CD4-positive, alpha-beta T cell treated with Interleukin-6 for 4 hours (primary cell): ENCODE measurements around the gene LIX1.
"Not testable (repeated sequence)": the region's sequence is repeated elsewhere in the genome, so short reads cannot be mapped to it uniquely, and the experiment has no call there.

Source experiments
- DNase-seq: peaks from one replicate; pipeline ENCODE4 v3.0.0-alpha.2; 2020; ENCODE audit warnings: mixed read lengths

Gene LIX1

DNA sequence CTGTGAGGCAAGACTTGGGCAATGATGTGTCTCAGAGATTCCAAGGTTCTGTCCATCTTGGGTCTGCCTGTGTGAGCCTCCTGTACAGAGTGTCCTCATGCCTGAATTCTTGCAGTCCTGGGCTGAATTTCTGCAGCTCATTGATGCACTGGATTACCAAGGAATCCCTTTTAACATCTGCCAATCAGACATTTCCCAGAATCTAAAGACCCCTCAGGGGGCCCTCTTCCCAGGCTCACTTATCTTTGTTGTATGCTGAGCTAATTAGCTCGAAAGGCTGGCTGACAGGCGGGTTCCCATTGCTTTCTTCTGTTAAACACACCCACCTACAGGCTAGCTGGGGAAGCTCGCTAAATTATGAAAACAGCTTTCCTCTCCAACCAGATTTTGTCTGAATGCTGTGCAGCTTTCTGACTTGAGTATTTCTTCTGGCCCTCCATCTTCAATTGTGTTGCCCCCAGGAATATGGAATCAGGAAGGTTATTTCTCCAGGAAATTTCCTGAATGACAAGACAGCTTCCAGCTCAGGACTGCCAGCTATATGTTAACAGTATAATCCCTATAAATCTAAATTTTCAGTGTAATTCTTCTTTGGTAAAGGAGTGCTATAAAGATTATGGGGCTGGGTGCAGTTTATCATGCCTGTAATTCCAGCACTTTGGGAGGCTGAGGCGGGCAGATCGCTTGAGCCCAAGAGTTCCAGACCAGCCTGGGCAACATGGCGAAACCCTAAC, at the start of gene LIX1:
Gene LIX1, minus strand, starts transcription at position 91 of the 734 bp plus-strand sequence. Its CDS starts 35 bp downstream, at position 56.
- peak; percentile 14 for DNase-seq

DNA sequence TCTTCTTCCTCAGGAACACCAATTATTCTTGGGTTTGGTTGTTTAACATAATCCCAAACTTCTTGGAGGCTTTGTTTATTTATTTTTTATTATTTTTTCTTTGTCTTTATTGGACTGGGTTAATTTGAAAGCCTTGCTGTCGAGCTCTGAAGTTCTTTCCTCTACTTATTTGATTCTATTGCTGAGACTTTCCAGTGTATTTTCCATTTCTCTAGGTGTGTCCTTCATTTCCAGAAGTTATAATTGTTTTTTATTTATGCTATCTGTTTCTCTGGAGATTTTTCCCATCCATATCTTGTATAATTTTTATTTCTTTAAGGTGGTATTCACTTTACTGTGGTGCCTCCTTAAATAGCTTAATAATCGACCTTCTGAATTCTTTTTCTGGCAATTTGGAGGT, 49.5 kb upstream of the LIX1 start:
- no peak for DNase-seq

DNA sequence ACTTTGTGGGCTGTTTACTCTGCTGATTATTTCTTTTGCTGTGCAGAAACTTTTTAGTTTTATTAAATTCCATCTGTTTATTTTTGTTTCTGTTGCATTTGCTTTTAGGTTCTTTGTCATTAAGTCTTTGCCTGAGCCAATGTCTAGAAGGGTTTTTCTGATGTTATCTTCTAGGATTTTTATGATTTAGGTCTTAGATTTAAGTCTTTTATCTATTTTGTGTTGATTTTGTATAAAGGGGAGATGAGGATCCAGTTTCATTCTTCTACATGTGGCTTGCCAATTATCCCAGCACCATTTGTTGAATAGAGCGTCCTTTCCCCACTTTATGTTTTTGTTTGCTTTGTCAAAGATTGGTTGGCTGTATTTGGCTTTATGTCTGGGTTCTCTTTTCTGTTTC, 47.1 kb upstream of the LIX1 start:
- DNase-seq = not testable (repeated sequence)

DNA sequence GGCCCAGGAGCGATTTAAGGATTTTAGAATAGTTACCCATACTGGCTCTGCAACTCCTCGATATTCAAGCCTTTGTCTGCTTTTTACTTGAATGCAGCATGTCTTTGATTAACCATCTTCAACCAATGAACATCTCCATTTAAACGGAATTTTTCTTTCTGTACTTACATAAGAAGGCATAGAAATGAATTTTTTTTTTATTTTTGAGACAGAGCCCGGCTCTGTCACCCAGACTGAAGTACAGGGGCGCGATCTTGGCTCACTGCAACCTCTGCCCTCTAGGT, 41.5 kb upstream of the LIX1 start:
- no peak for DNase-seq

DNA sequence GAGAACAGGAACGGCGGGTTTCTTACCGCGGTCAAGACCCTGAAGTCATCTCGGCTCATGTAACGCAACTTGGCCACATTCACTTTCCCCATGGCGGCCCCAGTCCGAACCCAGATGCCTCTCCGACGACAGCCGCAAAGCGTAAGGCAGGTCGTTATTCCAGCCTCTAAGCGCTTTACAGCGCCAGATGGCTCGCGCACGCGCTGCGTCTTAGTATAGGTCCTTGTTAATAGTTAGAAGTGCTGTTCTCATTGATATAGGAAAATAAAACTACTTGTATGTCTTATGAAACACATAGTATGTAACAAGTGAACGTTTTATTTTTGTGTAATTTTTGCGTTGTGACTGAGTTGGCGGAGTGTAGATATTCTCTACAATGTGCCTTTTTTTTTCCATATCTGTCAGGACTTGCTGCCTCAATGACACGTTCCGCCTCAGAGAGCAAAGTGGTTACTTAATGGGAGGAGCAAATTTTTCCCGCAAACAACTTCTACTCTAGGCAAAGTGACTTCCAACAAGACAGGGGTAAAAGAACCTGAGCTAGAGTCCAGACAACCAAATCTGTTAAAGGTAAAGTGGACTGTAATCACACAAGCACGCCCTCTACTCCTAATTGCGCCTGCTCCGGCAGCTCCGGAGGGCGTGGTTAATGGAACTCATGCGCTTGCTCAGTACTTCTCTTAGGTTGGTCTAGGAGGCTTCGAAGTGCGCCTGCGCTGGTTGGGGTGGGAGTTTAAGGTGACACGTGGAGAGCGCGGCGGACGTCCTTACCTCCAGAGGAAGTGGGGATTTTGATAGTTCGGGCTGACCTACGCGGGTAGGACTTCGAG, 40.9 kb upstream of the LIX1 start, which contains the start of gene RIOK2:
Gene RIOK2, minus strand, starts transcription at position 148 of the 830 bp plus-strand sequence. Its CDS starts 56 bp downstream, at position 92.
- peak; percentile 97 for DNase-seq

DNA sequence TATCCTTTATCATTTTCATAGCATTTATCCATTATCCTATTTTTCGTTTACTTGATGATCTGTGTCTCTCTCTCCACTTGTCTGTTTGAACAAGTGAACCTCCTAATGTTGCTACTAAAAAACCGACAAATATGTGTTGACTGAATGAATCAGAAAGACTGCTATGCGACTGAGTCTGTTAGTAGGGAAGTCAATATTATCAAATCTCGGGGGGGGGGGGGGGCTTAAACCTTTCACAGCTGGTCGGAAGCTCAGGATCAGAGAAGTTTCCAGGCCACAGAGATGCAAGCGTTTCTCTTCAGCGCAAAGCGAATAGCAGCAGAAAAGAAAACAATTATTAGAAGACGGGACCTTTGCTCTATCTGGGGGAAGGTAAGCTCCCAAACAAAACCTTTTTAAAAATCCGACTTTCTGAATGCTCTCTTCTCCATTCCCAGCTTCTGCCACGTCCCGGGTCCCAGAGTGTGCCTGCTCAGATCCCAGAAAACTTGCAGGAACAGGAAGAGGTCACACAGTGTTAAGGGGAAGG, 40.2 kb upstream of the LIX1 start:
- peak; percentile 39 for DNase-seq

DNA sequence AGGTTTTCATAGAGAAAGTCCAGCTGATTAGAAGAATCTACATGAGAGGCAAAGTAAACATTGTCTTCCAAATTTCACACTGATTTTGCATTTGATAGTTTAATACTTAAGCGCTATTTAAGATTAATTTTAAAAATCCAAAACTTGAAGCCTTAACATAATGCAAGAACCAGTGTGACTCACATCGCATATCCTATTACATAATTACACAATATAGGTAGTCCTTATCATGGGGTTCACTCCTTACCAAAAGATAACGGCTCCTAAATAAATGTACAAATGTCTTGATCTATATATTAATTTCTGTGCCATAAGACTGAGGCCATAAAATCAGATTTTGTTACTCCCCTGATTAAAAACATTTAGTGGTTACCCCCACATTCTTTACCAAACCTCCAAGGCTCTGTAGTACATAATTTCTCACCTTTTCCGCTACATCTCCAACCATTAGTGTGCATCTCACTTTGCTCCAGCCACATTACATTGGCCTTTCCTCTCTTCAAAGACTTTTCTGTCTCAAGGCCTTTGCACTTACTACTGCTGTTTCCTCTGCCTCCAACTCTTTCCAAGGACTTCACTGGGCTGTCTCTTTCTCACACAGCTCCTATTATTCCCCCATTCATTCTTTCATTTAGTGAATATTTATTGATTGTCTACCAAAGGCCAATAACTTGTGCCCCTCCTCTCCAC, 39.6 kb upstream of the LIX1 start:
- no peak for DNase-seq

DNA sequence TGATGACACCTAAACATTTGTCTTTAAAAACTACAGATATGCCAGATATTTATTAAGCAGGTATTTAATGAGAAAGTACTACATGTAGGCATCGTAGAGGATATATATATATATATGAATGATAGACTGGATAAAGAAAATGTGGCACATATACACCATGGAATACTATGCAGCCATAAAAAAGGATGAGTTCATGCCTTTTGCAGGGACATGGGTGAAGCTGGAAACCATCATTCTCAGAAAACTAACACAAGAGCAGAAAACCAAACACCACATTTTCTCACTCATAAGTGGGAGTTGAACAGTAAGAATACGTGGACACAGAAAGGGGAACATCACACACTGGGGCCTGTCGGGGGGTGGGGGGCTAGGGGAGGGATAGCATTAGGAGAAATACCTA, 37.0 kb upstream of the LIX1 start:
- not testable (repeated sequence) for DNase-seq

DNA sequence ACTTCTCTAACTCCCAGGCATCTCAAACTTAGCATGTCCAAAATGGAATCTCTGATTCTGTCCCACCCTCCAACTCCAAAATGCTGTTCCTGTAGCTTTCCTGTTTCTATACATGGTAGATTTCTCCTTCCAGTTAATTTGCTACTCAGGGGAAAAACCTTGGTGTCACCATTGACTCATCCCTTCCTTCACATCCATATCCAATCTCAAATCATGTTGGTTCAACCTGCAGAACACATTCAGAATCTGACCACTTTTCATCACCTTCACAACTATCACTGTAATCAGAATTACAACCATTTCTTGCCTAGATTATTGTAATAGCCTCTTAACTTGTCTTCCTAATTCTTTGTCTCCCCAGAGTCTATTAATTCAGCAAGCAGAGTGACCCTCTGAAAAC, 29.8 kb upstream of the LIX1 start:
- no peak for DNase-seq

DNA sequence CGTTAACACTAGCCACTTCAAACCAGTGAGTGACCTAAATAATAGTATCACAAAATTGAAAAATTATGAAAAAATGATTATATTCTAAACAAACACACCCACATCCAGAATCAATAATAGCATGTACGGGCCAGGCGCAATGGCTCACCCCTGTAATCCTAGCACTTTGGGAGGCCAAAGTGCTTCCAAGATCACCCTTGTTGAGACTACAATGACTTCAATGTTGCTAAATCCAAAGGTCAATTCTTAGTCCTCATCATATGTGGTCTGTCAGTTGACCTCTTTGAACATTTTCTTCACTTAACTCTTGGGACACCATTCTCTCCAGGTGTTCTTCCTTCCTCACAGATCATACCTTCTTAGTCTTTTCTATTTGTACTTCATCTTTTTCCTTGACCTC, 29.3 kb upstream of the LIX1 start:
- no peak for DNase-seq

DNA sequence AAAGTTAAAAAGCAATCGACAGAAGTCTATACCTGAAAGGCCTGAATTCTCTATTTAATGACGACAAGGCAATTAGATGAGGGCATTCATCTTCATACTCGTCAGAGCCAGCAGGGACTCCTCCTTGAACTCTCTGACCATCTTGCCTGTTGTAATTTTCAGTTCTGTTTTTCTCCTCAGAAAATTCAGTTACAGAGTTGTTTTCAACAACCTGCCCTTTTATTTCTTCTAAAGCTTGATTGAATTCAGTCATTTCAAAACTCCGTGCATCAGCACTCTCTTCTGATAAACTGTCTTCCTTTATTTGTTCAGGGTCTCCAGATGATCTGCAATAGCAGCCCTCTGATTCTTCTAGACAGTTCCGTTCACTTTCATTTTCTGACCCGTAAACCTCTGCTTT, 25.0 kb upstream of the LIX1 start:
- DNase-seq = no peak

DNA sequence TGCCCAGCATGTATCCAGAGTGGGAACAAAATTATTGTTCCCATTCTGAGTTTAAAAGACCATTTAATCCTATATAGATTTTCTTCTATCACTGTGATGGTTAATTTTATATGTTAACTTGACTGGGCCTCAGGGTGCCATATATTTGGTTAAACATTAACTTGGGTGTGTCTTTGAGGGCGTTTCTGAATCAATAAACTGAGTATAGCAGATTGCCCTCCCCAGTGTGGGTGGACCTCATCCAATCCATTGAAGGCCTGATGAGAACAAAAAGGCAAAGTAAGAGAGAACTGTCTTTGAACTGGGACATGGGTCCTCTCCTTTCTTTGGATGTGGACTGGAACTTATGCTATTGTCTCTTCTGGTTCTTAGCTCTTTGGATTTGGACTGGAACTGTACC, 23.3 kb upstream of the LIX1 start:
- DNase-seq = no peak

DNA sequence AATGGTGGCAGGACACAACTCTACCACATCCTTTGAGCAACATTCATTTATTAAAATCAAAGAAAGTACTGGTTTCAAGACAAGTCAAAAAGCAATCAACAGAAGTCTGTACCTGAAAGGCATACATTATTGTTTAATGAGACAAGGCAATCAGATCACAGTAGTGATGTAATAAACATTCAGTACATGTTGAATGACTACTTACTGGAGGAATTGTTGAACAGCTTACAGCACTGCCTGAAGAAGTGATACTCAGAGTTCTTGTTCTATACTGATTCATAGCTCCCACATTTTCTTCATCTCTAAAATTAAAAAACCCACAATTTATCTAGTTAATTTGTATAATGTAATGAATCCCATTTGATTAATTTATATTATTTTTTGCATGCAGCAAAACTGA, 22.4 kb upstream of the LIX1 start:
- no peak for DNase-seq

DNA sequence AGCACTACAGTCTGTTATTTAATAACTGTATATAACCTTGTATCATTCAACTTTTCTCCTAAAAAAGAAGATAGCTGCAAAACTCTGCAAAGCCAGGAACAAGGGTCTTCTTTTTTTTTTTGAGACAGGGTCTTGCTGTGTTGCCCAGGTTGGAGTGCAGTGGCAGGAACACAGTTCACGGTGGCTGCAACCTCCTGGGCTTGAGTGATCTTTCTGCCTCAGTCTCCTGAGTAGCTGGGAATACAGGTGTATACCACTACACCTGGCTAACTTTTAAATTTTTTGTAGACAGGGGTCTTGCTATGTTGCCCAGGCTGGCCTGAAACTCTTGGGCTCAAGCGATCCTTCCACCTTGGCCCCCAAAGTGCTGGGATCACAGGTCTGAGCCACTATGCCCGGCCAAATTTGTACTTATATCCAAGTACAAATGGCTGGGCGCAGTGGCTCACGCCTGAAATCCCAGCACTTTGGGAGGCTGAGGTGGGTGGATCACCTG, 21.4 kb upstream of the LIX1 start:
- no peak for DNase-seq

DNA sequence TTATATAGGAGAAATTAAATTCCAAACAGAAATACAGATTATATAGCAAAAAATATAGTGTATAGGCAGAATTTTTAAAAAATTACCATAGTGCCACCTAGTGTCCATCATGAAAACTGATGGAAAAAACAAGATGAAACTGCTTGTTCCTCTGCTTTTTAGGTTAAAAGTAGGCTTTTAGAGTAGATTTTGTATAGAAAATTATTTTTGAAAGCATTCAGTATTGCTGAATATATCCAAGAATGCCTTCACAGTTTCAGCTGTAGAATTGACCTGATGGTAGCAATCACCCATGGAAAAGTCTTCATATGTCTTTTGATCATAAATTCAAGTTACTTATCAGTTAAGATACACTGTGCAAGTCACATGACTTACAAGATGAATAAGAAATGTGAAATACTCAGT, 21.0 kb upstream of the LIX1 start:
- DNase-seq = no peak

DNA sequence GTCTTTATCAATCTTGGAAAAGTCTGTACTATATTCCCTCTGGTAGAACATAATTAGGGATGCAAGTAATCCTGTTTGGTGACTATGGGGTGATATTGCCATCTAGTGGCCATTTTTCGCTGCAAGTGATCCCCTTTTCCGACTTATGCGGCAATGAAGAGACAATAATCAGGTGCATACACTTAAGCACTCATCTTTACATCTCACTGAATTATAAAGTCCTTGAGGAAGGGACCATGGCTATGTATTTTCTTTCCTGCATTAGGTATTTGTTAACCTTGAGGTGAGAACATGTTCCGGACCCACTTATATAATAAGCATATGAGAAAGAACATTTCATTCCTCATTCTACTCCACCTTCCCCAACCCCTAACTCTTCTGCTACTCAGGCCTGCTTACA, 19.6 kb upstream of the LIX1 start:
- peak; percentile 67 for DNase-seq

DNA sequence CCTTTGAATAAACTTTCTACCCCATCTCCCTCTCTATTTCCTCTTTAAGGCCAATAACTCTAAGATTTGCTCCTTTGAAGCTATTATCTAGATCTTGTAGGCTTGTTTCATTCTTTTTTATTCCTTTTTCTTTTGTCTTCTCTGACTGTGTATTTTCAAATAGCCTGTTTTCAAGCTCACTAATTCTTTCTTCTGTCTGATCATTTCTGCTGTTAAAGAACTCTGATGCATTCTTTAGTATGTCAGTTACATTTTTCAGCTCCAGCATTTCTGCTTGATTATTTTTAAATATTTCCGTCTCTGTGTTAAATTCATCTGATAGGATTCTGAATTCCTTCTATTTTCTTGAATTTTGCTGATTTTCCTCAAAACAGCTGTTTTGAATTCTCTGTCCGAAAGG, 15.3 kb upstream of the LIX1 start:
- no peak for DNase-seq

DNA sequence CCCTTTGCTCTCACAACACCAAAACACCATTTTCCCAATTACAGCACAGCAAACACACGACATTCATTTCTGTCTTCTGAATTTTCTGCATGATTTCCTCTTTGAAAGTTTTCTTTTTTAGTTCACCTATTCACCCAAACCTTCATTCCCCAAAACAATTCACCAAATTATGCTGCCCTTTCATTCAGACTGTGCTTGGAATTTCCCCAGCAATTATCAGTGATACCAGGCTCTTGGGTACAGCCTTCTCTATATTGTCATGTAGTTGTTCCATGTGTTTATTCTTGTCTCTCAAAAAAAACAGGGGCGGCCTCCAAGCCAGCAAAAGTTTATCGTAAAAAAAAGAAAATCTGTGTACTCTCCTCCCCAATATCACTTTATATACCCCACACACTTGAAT, 9.0 kb upstream of the LIX1 start:
- DNase-seq = no peak

DNA sequence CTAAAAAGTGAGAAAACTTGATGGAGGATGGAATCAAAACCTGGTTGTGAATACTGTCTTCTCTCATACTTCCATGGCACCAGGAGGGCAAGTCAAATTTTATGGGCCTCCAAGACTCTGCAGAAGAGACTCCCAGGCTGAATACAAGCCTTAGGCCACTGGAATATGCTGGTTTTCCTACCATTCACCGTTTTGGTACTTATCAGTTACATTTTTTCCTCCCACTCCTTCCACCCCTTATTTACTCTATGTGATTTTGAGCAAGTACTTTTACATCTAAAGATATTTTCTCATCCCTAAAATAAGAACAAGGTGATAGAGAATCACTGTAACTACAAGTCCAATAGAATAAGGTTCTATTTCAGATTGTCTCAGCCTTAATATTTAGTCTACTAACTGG, 8.0 kb upstream of the LIX1 start:
- no peak for DNase-seq

DNA sequence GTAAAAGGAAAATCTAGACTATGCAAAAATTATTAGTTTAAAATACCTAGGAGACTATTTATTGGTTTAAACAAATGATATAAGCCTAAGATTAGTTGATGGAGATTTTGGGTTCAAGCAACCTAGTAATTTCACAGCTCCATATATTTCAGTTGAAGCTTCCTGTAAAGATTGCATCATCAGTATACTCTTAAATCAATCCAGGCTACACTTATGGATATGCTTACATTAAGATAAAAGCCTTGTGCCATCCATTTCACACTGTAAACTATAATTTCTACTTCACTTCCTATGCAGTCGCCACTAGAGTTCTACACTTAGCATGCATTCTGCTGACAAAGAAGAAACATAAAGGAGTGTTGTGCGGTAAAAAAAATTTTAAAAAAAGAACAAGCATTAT, 7.3 kb upstream of the LIX1 start:
- DNase-seq = no peak

DNA sequence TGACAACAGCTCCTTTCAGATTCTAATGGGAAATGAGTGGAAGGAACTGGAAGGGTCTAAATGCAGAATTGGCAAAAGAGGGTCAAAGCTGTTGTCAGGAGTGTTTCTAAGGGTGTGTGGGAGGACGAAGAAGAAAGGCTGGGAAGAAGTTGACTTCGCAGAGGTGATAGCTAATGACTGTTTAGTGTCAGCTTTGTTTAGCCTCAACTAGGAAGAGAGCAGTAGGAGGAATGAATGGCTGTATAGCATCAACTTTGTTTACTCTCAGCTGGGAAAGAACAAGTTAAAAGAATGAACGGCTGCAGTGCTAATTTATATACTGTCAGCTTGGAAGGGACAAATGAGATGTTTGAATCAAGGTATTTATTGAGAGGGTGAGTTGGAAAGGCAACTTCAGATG, 5.9 kb upstream of the LIX1 start:
- DNase-seq = no peak

DNA sequence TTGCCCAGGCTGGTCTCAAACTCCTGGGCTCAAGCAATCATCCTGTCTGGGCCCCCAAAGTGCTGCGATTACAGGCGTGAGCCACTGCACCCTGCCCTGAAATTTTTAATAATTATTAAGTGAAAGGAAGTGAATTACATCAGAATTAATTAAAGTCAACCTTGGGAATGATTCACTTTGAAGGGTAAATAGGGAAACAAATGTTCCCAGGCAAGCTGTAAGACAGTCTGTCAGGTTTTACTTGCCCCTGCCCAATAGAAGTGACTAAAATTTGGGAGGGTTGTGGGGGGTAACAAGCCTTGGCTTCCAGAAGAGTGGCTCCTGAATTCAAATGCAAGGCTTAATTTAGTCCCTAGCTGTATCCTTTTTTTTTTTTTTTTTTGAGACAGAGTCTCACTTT, 1.3 kb upstream of the LIX1 start:
- DNase-seq = no peak

DNA sequence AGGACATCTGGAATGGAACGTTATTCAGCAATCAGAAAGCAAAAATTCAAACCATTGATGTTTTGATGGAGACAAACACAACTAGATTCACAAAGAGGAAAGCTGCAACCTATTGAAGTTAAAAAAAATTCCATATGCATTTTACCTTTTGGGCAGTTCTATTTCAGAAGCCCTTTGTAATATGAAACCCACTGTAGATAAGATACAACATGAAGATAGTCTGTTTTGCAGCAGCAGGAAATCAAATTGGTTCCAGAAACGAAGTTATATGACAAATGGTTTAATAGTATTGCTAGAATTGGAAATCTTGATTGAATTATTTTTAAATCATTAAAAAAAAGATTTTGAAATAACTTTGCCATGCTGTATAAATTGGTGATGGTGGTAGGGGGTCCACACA, 872 bp downstream of the LIX1 start:
- DNase-seq = no peak

DNA sequence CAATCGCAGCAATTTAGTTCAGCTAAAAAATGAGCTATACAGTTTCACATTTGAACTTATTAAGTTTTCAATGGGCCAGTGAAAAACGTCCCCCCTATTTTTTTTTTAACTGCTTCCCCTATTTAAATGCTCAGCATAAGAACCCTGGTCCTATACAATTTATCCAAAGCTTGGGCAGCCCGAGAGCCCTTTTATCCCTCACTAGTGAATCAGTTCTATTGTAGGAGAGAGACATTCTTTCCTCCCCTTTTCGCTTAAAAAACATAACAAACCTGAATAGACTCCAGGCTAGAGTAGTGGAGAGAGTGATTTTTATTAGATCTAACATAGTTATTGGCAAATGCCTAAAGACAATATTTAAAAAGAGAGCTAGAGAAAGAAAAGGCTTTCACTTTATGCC, 1.4 kb downstream of the LIX1 start:
- DNase-seq = no peak
